SIG-M5 treated with dmso at 0.1 percent for 504 hours (cell line): ENCODE results near the gene PCYOX1L.

Experiments used
- DNase-seq: peaks from one replicate; lab custom pipeline; 2025; ENCODE audit not compliant: unreplicated experiment; lab: John Stamatoyannopoulos, UW

Gene PCYOX1L

DNA sequence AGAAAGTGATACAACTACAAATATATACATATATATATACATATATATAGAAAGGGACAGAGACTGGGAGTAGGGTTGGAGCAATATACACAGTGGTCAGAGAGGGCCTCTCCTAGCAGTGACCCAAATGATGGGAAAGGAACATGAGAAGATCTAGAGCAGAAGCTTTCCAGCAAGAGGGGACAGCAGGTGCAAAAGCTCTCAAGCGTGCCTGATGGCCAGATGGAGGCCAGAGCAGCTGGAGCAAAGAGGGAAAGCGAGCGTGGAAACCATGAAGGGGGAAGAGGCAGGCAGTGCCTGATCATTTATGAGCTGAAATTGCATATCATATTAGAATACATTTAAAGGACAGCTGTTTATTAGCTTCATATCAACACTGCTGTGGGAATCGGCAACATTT, 20.1 kb upstream of the PCYOX1L start:
- no peak for DNase-seq

DNA sequence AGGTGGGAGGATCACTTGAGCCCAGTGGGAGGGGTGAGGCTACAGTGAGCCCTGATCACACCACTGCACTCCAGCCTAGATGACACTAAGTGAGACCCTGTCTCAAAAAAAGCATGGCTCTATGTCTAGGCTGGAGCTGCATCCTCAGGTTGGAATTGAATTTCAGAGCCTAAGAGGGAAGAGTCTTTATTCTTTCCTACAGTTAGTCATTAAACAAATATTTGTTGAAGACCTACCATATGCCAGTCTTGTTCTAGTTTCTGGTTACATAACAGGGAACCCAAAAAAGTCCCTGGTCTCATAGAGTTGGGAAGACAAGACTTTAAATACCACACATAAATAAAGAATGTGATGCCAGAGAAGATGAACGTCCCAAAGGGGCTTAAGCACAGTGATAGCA, 19.5 kb upstream of the PCYOX1L start:
- DNase-seq, result peak; percentile 21

DNA sequence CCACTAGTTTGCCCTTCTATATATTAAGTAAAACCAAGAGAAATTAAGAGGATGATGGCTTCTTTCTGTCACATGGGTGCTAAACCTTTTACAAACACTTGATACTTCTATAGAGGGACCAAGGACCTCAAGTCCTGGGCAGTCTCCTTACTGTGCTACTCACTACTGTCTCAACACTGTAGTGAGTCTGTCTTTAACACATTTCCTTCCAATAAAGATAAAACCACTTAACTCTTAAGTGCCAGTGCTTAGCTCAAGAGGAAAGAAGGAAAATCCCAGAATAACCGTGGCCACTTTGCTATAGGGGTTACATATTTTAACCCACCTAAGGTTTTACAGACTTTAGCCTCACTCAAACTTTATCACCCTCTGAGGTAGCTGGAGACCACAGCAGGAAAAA, 16.9 kb upstream of the PCYOX1L start:
- DNase-seq, result no peak

DNA sequence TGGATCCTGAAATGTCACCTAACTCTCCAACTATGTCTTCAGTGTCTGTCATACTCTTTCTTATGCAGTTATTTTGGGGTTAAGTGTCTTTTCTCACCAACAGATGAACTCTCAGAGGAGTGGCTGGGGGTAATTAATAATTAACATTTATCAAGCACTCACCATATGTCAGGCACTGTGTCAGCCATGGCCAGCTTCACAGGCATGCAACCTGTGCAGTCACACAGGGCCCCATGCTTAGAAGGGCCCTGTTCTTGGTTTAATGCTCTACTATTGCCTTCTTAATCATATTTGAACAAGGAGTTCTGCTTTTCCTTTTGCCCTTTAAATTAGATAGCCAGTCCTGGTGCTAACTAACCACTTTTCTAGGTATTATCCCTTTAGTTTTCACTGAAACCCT, 16.0 kb upstream of the PCYOX1L start:
- DNase-seq, result no peak

DNA sequence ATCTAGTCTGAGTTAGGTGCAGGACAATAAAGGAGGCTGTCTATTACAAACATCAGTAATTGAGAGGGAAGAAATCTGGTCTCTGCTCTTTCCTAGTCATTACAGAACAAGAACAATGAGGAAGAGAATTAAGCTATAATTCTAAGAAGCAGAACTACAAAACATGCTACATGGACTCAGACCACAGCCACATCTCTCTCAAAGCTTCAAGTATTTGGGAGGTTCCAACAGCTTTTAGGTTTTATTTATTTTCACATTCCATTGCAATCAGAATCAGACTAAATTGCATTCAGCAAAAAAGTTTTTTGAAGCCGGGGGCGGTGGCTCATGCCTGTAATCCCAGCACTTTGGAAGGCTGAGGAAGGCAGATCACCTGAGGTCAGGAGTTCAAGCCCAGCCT, 13.7 kb upstream of the PCYOX1L start:
- no peak for DNase-seq

GRCh38 chr5:149345147-149345891, 12.5 kb upstream of the PCYOX1L start, which contains the start of gene GRPEL2:
Gene GRPEL2, plus strand, starts transcription at chr5:149345499. Its CDS starts 41 bp downstream, at chr5:149345540.
- DNase-seq, result peak; percentile 97

GRCh38 chr5:149345892-149346222, 12.0 kb upstream of the PCYOX1L start:
- DNase-seq, result peak; percentile 42

DNA sequence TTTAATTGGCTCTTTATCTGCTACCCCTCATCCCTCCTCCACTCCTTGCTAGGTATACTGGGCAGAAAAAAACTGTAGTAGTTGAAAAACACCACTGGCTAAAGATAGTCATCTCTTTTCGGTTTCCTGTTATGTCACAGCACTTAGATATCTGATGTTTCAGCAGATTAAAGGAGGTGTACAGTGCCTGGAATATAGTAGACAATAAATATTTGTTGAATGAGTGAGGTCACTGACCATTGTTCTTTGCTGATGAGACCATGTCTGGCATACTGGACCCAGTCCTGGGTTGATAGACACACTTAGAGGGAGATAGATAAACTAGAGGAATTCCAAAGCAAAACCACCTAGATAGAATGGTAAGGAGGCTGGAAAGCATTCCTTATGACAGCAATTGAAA, 9.3 kb upstream of the PCYOX1L start:
- DNase-seq, result no peak

DNA sequence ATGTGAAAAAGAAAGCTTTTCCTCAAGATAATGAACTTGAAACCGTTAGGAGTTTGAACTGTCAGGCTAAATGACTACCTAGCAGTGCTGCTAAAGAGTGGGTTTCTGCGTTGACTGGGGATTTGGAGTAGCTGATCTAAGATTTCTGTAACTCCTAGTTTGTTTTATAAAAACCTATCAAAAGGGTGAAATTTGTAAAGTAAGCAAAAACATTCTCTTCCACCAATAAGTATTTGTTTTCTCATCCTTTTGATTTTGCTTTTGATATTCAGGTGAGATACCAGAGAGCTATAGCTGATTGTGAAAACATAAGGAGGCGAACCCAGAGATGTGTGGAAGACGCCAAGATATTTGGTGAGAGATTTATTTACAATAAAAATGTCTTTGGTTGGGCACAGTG, 8.5 kb upstream of the PCYOX1L start:
- no peak for DNase-seq

GRCh38 chr5:149352169-149352568, 5.7 kb upstream of the PCYOX1L start:
- no peak for DNase-seq

GRCh38 chr5:149353911-149354310, 3.9 kb upstream of the PCYOX1L start:
- no peak for DNase-seq

- DNase-seq, result no peak
These were observed 2.2 kb upstream of the PCYOX1L start for GRCh38 chr5:149355688-149356087.

- no peak for DNase-seq
These were observed 1.5 kb upstream of the PCYOX1L start for GRCh38 chr5:149356391-149356790.

- peak; percentile 80 for DNase-seq
These were observed 427 bp downstream of the PCYOX1L start for GRCh38 chr5:149358294-149358651.

DNA sequence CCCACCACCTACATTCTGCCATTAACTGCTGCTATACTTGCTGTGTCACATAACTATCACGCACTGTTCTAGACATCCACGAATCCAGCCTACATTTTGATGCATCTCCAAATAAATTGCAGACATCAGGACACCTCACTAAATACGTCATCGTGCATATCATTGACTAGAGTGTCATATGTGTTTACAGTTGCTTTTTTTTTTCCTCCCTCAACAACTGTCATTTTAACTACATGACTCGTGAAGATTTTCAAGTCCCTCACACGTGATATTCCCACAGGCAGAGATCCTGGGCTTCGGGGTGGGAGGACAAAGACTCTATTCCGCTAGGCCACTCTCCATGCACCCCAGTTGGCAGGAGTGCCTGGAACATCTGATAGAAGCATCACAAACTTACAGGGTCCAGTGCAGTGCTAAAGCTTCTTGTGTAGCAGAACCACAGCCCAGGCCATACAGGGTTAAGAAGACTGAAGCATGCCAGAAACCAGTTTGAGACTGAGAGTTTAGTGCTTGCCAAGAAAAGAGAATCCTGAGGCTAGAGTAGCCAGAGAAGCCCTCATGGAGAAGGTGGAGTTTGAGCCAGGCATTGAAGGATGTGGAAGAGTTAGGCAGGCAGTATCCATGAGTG, 1.1 kb downstream of the PCYOX1L start:
- DNase-seq, result no peak

GRCh38 chr5:149360272-149360671, 2.4 kb downstream of the PCYOX1L start:
- DNase-seq, result peak; percentile 44

GRCh38 chr5:149362541-149362940, 4.7 kb downstream of the PCYOX1L start:
- no peak for DNase-seq

DNA sequence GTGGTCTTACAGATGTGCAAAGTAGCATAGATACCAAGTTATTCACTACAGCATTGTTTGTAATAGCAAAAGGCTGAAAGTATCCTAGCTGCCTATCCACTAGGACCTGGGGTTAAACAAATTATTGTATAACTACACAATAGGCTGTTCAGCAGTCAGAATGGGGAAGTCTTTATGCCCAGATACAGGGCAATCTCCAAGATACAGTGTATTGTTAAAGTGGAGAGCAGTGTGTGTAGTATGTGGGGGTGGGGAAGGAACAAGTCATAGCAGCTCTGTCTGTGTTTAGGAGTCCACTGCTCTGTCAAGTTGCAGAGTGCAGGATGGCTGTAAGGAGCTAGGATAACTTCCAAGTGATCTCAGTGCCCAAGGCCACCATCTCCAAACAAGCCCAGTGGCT, 5.5 kb downstream of the PCYOX1L start:
- DNase-seq, result peak; percentile 31

DNA sequence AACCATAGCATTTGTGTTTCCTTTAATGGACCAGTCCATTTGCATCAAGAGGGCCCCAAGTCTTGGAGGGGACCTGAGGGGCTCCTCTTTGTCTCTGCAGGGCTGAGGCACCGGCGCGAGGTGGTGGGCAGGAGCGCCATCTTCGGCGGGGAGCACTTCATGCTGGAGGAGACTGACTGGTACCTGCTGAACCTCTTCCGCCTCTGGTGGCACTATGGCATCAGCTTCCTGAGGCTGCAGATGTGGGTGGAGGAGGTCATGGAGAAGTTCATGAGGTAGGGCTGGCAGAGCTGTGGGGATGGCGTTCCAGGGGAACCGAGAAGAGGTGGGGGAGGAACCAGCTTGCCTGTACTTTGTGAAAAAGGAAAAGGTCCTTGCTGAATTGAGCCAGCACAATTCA, 6.1 kb downstream of the PCYOX1L start:
- DNase-seq, result no peak

- DNase-seq, result no peak
These were observed 6.9 kb downstream of the PCYOX1L start for GRCh38 chr5:149364719-149365118.

- DNase-seq, result no peak
These were observed 7.6 kb downstream of the PCYOX1L start for GRCh38 chr5:149365418-149365817.

DNA sequence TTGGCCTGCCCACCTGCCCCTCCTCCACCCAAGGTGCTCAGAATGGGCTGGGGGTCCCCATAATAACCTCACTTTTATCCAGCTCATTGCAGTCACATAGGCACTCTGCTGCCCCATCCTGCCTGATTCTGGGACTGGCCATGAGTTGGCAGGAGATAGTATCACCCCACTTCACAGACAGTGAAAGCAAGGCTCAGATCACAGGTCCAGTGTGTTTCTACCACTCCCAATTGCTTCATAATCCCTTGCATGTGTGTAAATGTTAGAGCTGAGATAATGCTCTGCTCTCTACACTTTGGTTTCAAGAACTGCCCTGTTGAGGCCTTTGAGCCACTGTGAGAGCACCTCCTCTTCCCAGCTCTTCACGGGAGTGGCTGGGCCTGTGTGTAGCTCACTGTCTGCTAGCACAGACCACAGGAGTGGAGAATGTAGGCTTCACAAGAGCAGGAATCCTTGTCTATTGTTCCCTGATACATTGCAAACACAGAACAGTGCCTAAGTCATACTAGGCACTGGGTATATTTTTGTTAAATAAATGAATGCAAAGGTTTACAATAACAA, 8.4 kb downstream of the PCYOX1L start:
- no peak for DNase-seq
